Keratinocyte (primary cell): ENCODE results near the gene KIDINS220. TPM values are rescaled to one million over a fixed set of nuclear protein-coding genes. Genes with fewer than 3 reads are reported as not detected.

Experiments used
- DNase-seq: peaks from one replicate; pipeline ENCODE4 v3.0.0-alpha.2; 2011; ENCODE audit warnings: low read depth, missing footprints, low spot score
- FAIRE-seq: peaks from 2 replicates; lab custom pipeline; 2011; peaks lifted over from hg19 to GRCh38; lab: Jason Lieb, UNC
- H2AFZ ChIP-seq: 2 replicates; pipeline ENCODE4 v1.6.0; 2012; ENCODE audit warnings: low read length, control low read depth, inconsistent platforms; ENCODE audit not compliant: control insufficient read depth
- H3K27ac ChIP-seq: 2 replicates; pipeline ENCODE4 v1.5.1; 2011; ENCODE audit warnings: low read length; ENCODE audit not compliant: control insufficient read depth, insufficient read depth
- H3K27me3 ChIP-seq: 3 replicates; pipeline ENCODE4 v1.6.0; 2011; ENCODE audit warnings: low read length; ENCODE audit not compliant: control insufficient read depth, insufficient read depth; ENCODE audit errors: extremely low read depth
- H3K36me3 ChIP-seq, 2 experiments: 2 replicates in 1 of 2; 3 replicates in 1 of 2; pipeline ENCODE4 v1.5.1; 2011; ENCODE audit warnings: low read length in 2 of 2, mild to moderate bottlenecking in 1 of 2; ENCODE audit not compliant: control insufficient read depth in 2 of 2, insufficient read depth in 2 of 2; ENCODE audit errors: extremely low read depth in 1 of 2
- H3K4me1 ChIP-seq: 3 replicates; pipeline ENCODE4 v1.5.1; 2011; ENCODE audit warnings: low read length; ENCODE audit not compliant: control insufficient read depth, insufficient read depth; ENCODE audit errors: extremely low read depth
- H3K4me2 ChIP-seq: 3 replicates; pipeline ENCODE4 v1.6.0; 2011; ENCODE audit warnings: low read depth, low read length; ENCODE audit not compliant: control insufficient read depth, insufficient read depth; ENCODE audit errors: extremely low read depth
- H3K4me3 ChIP-seq, 3 experiments: fragments of 200-600 bp in 1 of 3; sonication (generic) in 1 of 3; 2 replicates in 2 of 3; 3 replicates in 1 of 3; pipeline ENCODE4 v1.5.1; 2011 to 2016; ENCODE audit warnings: low read length in 3 of 3, mild to moderate bottlenecking in 3 of 3, control low read depth in 2 of 3, inconsistent platforms in 1 of 3, low read depth in 1 of 3, mixed read lengths in 1 of 3, mixed run types in 1 of 3, moderate library complexity in 1 of 3; ENCODE audit not compliant: control insufficient read depth in 2 of 3, insufficient read depth in 2 of 3; ENCODE audit errors: extremely low read depth in 1 of 3
- H3K79me2 ChIP-seq: 2 replicates; pipeline ENCODE4 v1.6.0; 2012; ENCODE audit warnings: low read length; ENCODE audit not compliant: control insufficient read depth, insufficient read depth
- H3K9ac ChIP-seq: 3 replicates; pipeline ENCODE4 v1.6.0; 2011; ENCODE audit warnings: low read length; ENCODE audit not compliant: control insufficient read depth, insufficient read depth; ENCODE audit errors: extremely low read depth
- H3K9me1 ChIP-seq: 3 replicates; pipeline ENCODE4 v1.6.0; 2011; ENCODE audit warnings: low read length; ENCODE audit not compliant: control insufficient read depth, insufficient read depth; ENCODE audit errors: extremely low read depth
- H3K9me3 ChIP-seq: 2 replicates; pipeline ENCODE4 v1.5.1; 2012; ENCODE audit warnings: low read depth, low read length; ENCODE audit not compliant: control insufficient read depth
- H4K20me1 ChIP-seq: 3 replicates; pipeline ENCODE4 v1.6.0; 2011; ENCODE audit warnings: low read length; ENCODE audit not compliant: control insufficient read depth, insufficient read depth; ENCODE audit errors: extremely low read depth
- EZH2 ChIP-seq: IDR thresholded peaks from one replicate; pipeline ENCODE4 v1.6.1; 2012; ENCODE audit warnings: inconsistent platforms, mild to moderate bottlenecking, low read length, moderate library complexity
- dilution Hi-C: fragments of 300-500 bp; cut with MboI; formaldehyde crosslinking; loops from one replicate; pipeline ENCODE4 v1.7.0; 2020; ENCODE audit warnings: low sequenced_read_pairs; ENCODE audit not compliant: extremely low pct_ligation_motif_present
- polyA plus RNA-seq, 5 experiments: library from polyadenylated mRNA; depleted of rRNA in 3 of 5; stranded (reverse) in 3 of 5; stranded (forward) in 1 of 5; unstranded in 1 of 5; fragments of >200 nt; gene quantifications; 1 replicate in 1 of 5; 2 replicates in 3 of 5; 3 replicates in 1 of 5; pipeline versions ENCODE4 v1.2.1 to v1.2.3, GENCODE V29; 2011 to 2012; ENCODE audit warnings: missing spikeins in 2 of 5, low read depth in 1 of 5, low replicate concordance in 1 of 5
- TF ChIP-seq, protein P1 (sequence below), 3 experiments: IDR thresholded peaks in 1 of 3; conservative IDR thresholded peaks in 1 of 3; optimal IDR thresholded peaks in 1 of 3; 2 replicates in 2 of 3; 3 replicates in 1 of 3; pipeline versions ENCODE3 to v1.5.1; 2011; ENCODE audit warnings: low read length in 3 of 3, mild to moderate bottlenecking in 3 of 3, moderate library complexity in 2 of 3, control low read depth in 1 of 3, inconsistent platforms in 1 of 3; ENCODE audit not compliant: insufficient read depth in 2 of 3; ENCODE audit errors: extremely low read depth in 1 of 3

The KIDINS220 gene
- polyA plus RNA-seq, 1 donor (not counting 4 experiments of a cell fraction or from before 2014, with no cell fraction given): 28.8 TPM

DNA sequence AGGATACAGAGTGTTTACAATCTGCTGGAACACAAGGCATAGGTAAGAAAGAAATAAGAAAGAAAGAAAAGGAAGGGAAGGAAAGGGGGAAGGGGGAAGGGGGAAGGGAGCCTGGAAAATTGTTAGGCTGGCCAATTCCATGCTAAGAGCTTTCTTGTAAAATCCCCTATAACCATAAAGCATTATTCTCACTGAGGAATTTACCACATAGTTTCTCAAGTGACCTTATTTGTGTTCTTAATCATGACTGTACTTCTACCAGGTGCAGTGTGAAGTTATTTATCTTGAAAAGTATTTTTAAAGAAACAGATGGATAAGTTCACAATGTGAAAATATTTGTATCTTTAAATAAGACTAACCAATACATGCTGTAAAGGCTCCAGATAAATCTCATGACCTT is 39.2 kb upstream of the KIDINS220 start:
- H3K4me1 ChIP-seq: no peaks in the 10 kb centered on the region
- H3K4me3 ChIP-seq: no peak overlapping the region
- H3K27ac ChIP-seq: no peak overlapping the region
- H3K9me1 ChIP-seq: no peaks in the 10 kb centered on the region
- H3K9ac ChIP-seq: no peak overlapping the region
- H3K4me2 ChIP-seq: no peak overlapping the region
- H3K27me3 ChIP-seq: no peaks in the 10 kb centered on the region
- TF ChIP-seq, protein P1, sequence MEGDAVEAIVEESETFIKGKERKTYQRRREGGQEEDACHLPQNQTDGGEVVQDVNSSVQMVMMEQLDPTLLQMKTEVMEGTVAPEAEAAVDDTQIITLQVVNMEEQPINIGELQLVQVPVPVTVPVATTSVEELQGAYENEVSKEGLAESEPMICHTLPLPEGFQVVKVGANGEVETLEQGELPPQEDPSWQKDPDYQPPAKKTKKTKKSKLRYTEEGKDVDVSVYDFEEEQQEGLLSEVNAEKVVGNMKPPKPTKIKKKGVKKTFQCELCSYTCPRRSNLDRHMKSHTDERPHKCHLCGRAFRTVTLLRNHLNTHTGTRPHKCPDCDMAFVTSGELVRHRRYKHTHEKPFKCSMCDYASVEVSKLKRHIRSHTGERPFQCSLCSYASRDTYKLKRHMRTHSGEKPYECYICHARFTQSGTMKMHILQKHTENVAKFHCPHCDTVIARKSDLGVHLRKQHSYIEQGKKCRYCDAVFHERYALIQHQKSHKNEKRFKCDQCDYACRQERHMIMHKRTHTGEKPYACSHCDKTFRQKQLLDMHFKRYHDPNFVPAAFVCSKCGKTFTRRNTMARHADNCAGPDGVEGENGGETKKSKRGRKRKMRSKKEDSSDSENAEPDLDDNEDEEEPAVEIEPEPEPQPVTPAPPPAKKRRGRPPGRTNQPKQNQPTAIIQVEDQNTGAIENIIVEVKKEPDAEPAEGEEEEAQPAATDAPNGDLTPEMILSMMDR (optimal IDR thresholded peaks at IDR 0.05 in 1 of 3, IDR thresholded peaks at IDR 0.05 in 1 of 3, conservative IDR thresholded peaks at IDR 0.05 in 1 of 3; ENCODE audit: extremely low read depth in 1 of 3, insufficient read depth in 2 of 3, low read length in 3 of 3): no peak
- no peak for TF ChIP-seq EZH2
- no peak for DNase-seq
- dilution Hi-C loops: no loop called here
- H2AFZ ChIP-seq: no peak overlapping the region
- H3K36me3 ChIP-seq: peaks cover 20 to 24% of the 10 kb centered on the region in 2 experiments
- no peaks in the 10 kb centered on the region for H4K20me1 ChIP-seq
- no peak for FAIRE-seq
- H3K9me3 ChIP-seq: no peaks in the 10 kb centered on the region
- no peaks in the 10 kb centered on the region for H3K79me2 ChIP-seq

DNA sequence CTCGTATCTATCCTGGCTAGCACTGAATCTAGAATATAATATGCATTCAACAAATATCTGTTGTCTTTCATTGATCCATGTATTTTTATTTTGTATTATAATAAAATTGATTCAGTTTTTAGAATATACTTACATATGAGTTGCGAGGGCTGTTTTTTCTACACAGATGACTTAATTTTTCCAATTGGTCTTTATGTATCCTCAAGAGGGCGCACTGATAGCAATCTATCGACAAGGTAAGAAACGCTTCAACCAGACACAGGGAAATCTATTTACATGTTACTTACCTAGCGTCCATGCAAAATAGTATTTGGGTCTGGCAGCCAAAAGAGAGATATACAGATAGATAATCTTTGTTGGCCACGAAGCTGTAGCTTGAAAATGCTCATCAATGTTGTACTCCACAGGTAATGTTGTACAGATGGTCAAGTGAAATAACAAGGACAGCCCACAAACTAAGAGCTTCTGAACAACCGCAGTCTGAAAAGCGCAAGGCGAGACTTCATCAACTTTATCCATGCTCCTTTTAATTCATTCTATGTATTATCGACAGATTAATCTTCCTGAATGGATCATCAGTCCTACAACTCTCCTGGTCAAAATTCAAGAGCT is 35.5 kb upstream of the KIDINS220 start:
- Histone ChIP-seq H2AFZ (no peak overlapping the region), H3K36me3 (peaks cover 11 to 24% of the 10 kb centered on the region in 2 experiments), H3K4me2 (no peak overlapping the region), H3K9ac (no peak overlapping the region), H3K27me3 (no peaks in the 10 kb centered on the region), H3K79me2 (no peaks in the 10 kb centered on the region), H3K4me1 (no peaks in the 10 kb centered on the region), H3K9me3 (no peaks in the 10 kb centered on the region), H4K20me1 (no peaks in the 10 kb centered on the region), H3K9me1 (no peaks in the 10 kb centered on the region), H3K4me3 (no peak overlapping the region), H3K27ac (no peak overlapping the region)
- TF ChIP-seq, protein P1 (optimal IDR thresholded peaks at IDR 0.05 in 1 of 3, IDR thresholded peaks at IDR 0.05 in 1 of 3, conservative IDR thresholded peaks at IDR 0.05 in 1 of 3; ENCODE audit: extremely low read depth in 1 of 3, insufficient read depth in 2 of 3, low read length in 3 of 3): peak in 2 of 3 experiments; percentile 43 to 46
- no peak for TF ChIP-seq EZH2
- dilution Hi-C loops: no loop called here
- no peak for FAIRE-seq
- DNase-seq: peak; percentile 33
